H9 (cell line): ENCODE measurements around the gene ALOX5. TPM values are rescaled to one million over a fixed set of nuclear protein-coding genes. Genes with fewer than 3 reads are reported as not detected.

Source experiments
- DNase-seq: peaks from one replicate; pipeline ENCODE4 v3.0.0-alpha.2; 2017
- H2AFZ ChIP-seq: one replicate; pipeline ENCODE4 v1.6.1; 2013; ENCODE audit warnings: mild to moderate bottlenecking, low read length, control low read depth, moderate library complexity
- H2AK5ac ChIP-seq: 2 replicates; pipeline ENCODE4 v1.6.1; 2013; ENCODE audit warnings: low read length, control low read depth, mixed read lengths; ENCODE audit not compliant: insufficient read length
- H2BK120ac ChIP-seq: one replicate; pipeline ENCODE4 v1.6.1; 2013; ENCODE audit warnings: low read depth, mild to moderate bottlenecking, low read length, control low read depth, inconsistent platforms; ENCODE audit not compliant: poor library complexity, severe bottlenecking
- H2BK12ac ChIP-seq: 2 replicates; pipeline ENCODE4 v1.6.1; 2013; ENCODE audit warnings: low read length, control low read depth, mixed read lengths, low read depth; ENCODE audit not compliant: insufficient read length
- H2BK15ac ChIP-seq: 2 replicates; pipeline ENCODE4 v1.6.1; 2013; ENCODE audit warnings: low read depth, low read length, control low read depth
- H2BK20ac ChIP-seq: one replicate; pipeline ENCODE4 v1.6.1; 2013; ENCODE audit warnings: low read depth, mild to moderate bottlenecking, low read length, control low read depth, inconsistent platforms; ENCODE audit not compliant: poor library complexity, severe bottlenecking
- H2BK5ac ChIP-seq: 2 replicates; pipeline ENCODE4 v1.6.1; 2013; ENCODE audit warnings: low read length, control low read depth, mixed read lengths; ENCODE audit not compliant: insufficient read length
- H3K14ac ChIP-seq: 2 replicates; pipeline ENCODE4 v1.6.1; 2013; ENCODE audit warnings: low read length, control low read depth; ENCODE audit not compliant: insufficient read depth
- H3K18ac ChIP-seq: 2 replicates; pipeline ENCODE4 v1.6.1; 2013; ENCODE audit warnings: low read depth, mild to moderate bottlenecking, mixed read lengths, low read length, control low read depth; ENCODE audit not compliant: insufficient read length
- H3K23ac ChIP-seq: 2 replicates; pipeline ENCODE4 v1.6.1; 2013; ENCODE audit warnings: low read length, control low read depth, mixed read lengths, low read depth; ENCODE audit not compliant: insufficient read length
- H3K23me2 ChIP-seq: 2 replicates; pipeline ENCODE4 v1.6.1; 2013; ENCODE audit warnings: low read depth, mild to moderate bottlenecking, mixed read lengths, low read length, control low read depth; ENCODE audit not compliant: insufficient read length, poor library complexity, severe bottlenecking
- H3K27ac ChIP-seq: 2 replicates; pipeline ENCODE4 v1.5.1; 2013; ENCODE audit warnings: low read length, control low read depth, mixed read lengths, low read depth; ENCODE audit not compliant: insufficient read length
- H3K27me3 ChIP-seq: 2 replicates; pipeline ENCODE4 v1.6.1; 2013; ENCODE audit warnings: low read length, control low read depth, inconsistent platforms; ENCODE audit not compliant: insufficient read depth
- H3K4ac ChIP-seq: 2 replicates; pipeline ENCODE4 v1.6.1; 2013; ENCODE audit warnings: low read depth, mild to moderate bottlenecking, control low read depth, inconsistent platforms, low read length, moderate library complexity
- H3K4me1 ChIP-seq: 2 replicates; pipeline ENCODE4 v1.6.1; 2013; ENCODE audit warnings: low read length, control low read depth, inconsistent platforms; ENCODE audit not compliant: insufficient read depth
- H3K4me2 ChIP-seq: 2 replicates; pipeline ENCODE4 v1.6.1; 2013; ENCODE audit warnings: low read length, control low read depth, mixed read lengths; ENCODE audit not compliant: insufficient read length, insufficient read depth
- H3K56ac ChIP-seq: 2 replicates; pipeline ENCODE4 v1.6.1; 2013; ENCODE audit warnings: low read depth, mild to moderate bottlenecking, mixed read lengths, low read length, control low read depth; ENCODE audit not compliant: insufficient read length
- H3K79me1 ChIP-seq: 2 replicates; pipeline ENCODE4 v1.6.1; 2013; ENCODE audit warnings: low read depth, mild to moderate bottlenecking, moderate library complexity, low read length, control low read depth, inconsistent platforms; ENCODE audit not compliant: insufficient read depth, poor library complexity, severe bottlenecking
- H3K79me2 ChIP-seq: 2 replicates; pipeline ENCODE4 v1.6.1; 2013; ENCODE audit warnings: low read length, control low read depth, inconsistent platforms; ENCODE audit not compliant: insufficient read depth
- H3K9ac ChIP-seq: 2 replicates; pipeline ENCODE4 v1.6.1; 2013; ENCODE audit warnings: low read length, control low read depth, mixed read lengths; ENCODE audit not compliant: insufficient read length; ENCODE audit errors: extremely low read depth
- H3K9me3 ChIP-seq: one replicate; pipeline ENCODE4 v1.6.1; 2013; ENCODE audit warnings: low read depth, low read length, inconsistent platforms; ENCODE audit not compliant: control insufficient read depth
- H3T11ph ChIP-seq: one replicate; pipeline ENCODE4 v1.6.1; 2013; ENCODE audit warnings: mild to moderate bottlenecking, low read length, control low read depth, inconsistent platforms
- H4K20me1 ChIP-seq: one replicate; pipeline ENCODE4 v1.6.1; 2013; ENCODE audit not compliant: control insufficient read depth, insufficient read length, insufficient read depth
- H4K5ac ChIP-seq: 2 replicates; pipeline ENCODE4 v1.6.1; 2013; ENCODE audit warnings: low read depth, mild to moderate bottlenecking, mixed read lengths, low read length, control low read depth; ENCODE audit not compliant: insufficient read length
- H4K8ac ChIP-seq: replicated peaks from 2 replicates; pipeline ENCODE4 v1.6.1; 2013; ENCODE audit warnings: low read length, control low read depth, mixed read lengths, low read depth; ENCODE audit not compliant: insufficient read length
- H4K91ac ChIP-seq: 2 replicates; pipeline ENCODE4 v1.6.1; 2013; ENCODE audit warnings: low read depth, mild to moderate bottlenecking, moderate library complexity, mixed read lengths, low read length, control low read depth; ENCODE audit not compliant: insufficient read length
- H3K27ac Mint-ChIP-seq, 3 experiments: 2 replicates in 2 of 3; 3 replicates in 1 of 3; pipeline ENCODE4 v1.8.0; 2020 to 2021; ENCODE audit warnings: mixed read lengths in 3 of 3, mild to moderate bottlenecking in 1 of 3, moderate library complexity in 1 of 3
- H3K27me3 Mint-ChIP-seq: 2 replicates; pipeline ENCODE4 v1.8.0; 2021; ENCODE audit warnings: low read depth, mild to moderate bottlenecking, moderate library complexity, mixed read lengths
- H3K36me3 Mint-ChIP-seq, 3 experiments: 2 replicates in 2 of 3; 3 replicates in 1 of 3; pipeline ENCODE4 v1.8.0; 2020 to 2021; ENCODE audit warnings: low read depth in 3 of 3, mixed read lengths in 3 of 3; ENCODE audit not compliant: insufficient read depth in 1 of 3
- H3K4me1 Mint-ChIP-seq, 2 experiments: 2 replicates each; pipeline ENCODE4 v1.8.0; 2020; ENCODE audit warnings: mixed read lengths in 2 of 2
- H3K4me3 Mint-ChIP-seq, 2 experiments: 2 replicates in 1 of 2; 3 replicates in 1 of 2; pipeline ENCODE4 v1.8.0; 2020 to 2021; ENCODE audit warnings: mild to moderate bottlenecking in 2 of 2, mixed read lengths in 2 of 2, moderate library complexity in 1 of 2
- H3K9me3 Mint-ChIP-seq, 2 experiments: 2 replicates in 1 of 2; 3 replicates in 1 of 2; pipeline ENCODE4 v1.8.0; 2020; ENCODE audit warnings: mild to moderate bottlenecking in 2 of 2, mixed read lengths in 2 of 2, moderate library complexity in 1 of 2
- WGBS: extraction: QIAGEN DNeasy Blood & Tissue Kit; methylation state at CpG from one replicate; pipeline ENCODE4 v1.1.7; 2013; ENCODE audit warnings: missing lambda C conversion rate, low lambda C conversion rate, mixed read lengths; ENCODE audit not compliant: insufficient read length; ENCODE audit errors: extremely low coverage; 5-methylcytosine and 5-hydroxymethylcytosine counted together
- total RNA-seq: library from RNA; stranded (reverse); gene quantifications from 2 replicates; pipeline ENCODE4 v1.2.1, GENCODE V29; 2021
- TF ChIP-seq, protein P1 (sequence below): fragments of 200-600 bp; sonication (generic); conservative IDR thresholded peaks from 3 replicates; pipeline ENCODE4 v1.8.0; 2021; ENCODE audit warnings: antibody characterized with exemption, mild to moderate bottlenecking

ALOX5 gene
- total RNA-seq, 1 experiment from 2014 or later, result 3.7 TPM

GRCh38 chr10:45420453-45421192, 46.6 kb downstream of the ALOX5 start:
- Histone ChIP-seq H2BK120ac (no peak overlapping the region), H4K20me1 (no peaks in the 10 kb centered on the region), H4K5ac (no peak overlapping the region), H4K91ac (no peak overlapping the region), H3K9me3 (no peaks in the 10 kb centered on the region), H3K23ac (no peak overlapping the region), H2BK20ac (no peak overlapping the region), H3K27ac (no peak overlapping the region), H3K18ac (no peak overlapping the region), H3K9ac (no peak overlapping the region), H3K14ac (no peak overlapping the region), H3K4me1 (no peaks in the 10 kb centered on the region; the same call in 1 of the 2 replicates), H4K8ac (no peak overlapping the region), H3K27me3 (no peaks in the 10 kb centered on the region; the same call in 1 of the 2 replicates), H2BK15ac (no peak overlapping the region), H2BK12ac (no peak overlapping the region), H3K56ac (no peak overlapping the region), H3K4ac (no peak overlapping the region), H2AFZ (no peak overlapping the region), H2BK5ac (no peak overlapping the region), H3K79me1 (no peaks in the 10 kb centered on the region), H3K79me2 (no peaks in the 10 kb centered on the region), H3K23me2 (peaks cover 14% of the 10 kb centered on the region), H2AK5ac (no peak overlapping the region), H3K4me2 (no peak overlapping the region), H3T11ph (no peak overlapping the region)
- Mint-ChIP-seq H3K27ac (peak overlapping the region in 1 of 3 experiments; percentile 35; a peak in 1 of 7 replicates), H3K27me3 (peaks cover 22% of the 10 kb centered on the region), H3K9me3 (peaks cover 3 to 5% of the 10 kb centered on the region in 2 experiments; a peak in 3 of 5 replicates), H3K4me3 (peak overlapping the region in 1 of 2 experiments; percentile 38; a peak in 2 of 5 replicates), H3K36me3 (peaks cover 0 to 2% (median 0%) of the 10 kb centered on the region in 3 experiments; a peak in 2 of 7 replicates), H3K4me1 (peaks cover 14 to 18% of the 10 kb centered on the region in 2 experiments)
- TF ChIP-seq, protein P1, sequence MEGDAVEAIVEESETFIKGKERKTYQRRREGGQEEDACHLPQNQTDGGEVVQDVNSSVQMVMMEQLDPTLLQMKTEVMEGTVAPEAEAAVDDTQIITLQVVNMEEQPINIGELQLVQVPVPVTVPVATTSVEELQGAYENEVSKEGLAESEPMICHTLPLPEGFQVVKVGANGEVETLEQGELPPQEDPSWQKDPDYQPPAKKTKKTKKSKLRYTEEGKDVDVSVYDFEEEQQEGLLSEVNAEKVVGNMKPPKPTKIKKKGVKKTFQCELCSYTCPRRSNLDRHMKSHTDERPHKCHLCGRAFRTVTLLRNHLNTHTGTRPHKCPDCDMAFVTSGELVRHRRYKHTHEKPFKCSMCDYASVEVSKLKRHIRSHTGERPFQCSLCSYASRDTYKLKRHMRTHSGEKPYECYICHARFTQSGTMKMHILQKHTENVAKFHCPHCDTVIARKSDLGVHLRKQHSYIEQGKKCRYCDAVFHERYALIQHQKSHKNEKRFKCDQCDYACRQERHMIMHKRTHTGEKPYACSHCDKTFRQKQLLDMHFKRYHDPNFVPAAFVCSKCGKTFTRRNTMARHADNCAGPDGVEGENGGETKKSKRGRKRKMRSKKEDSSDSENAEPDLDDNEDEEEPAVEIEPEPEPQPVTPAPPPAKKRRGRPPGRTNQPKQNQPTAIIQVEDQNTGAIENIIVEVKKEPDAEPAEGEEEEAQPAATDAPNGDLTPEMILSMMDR, result no peak
- no CpG with 5 or more reads among the region's 16 CpGs for WGBS
- DNase-seq, result no peak
